HUES64 (cell line): Measurements from ENCODE around the gene BLOC1S5.
"Not testable (repeated sequence)": the region's sequence is repeated elsewhere in the genome, so short reads cannot be mapped to it uniquely, and the experiment has no call there.

Experiments used
- H3K27ac ChIP-seq: 2 replicates; pipeline ENCODE4 v1.7.0; 2013; ENCODE audit warnings: low read depth, low read length, inconsistent platforms
- H3K27me3 ChIP-seq: 2 replicates; pipeline ENCODE4 v1.6.1; 2013; ENCODE audit warnings: mild to moderate bottlenecking, low read length; ENCODE audit not compliant: insufficient read depth
- H3K36me3 ChIP-seq: 2 replicates; pipeline ENCODE4 v1.6.1; 2013; ENCODE audit warnings: mild to moderate bottlenecking, low read length; ENCODE audit not compliant: insufficient read depth
- H3K4me1 ChIP-seq: 2 replicates; pipeline ENCODE4 v1.6.1; 2013; ENCODE audit warnings: mild to moderate bottlenecking, low read length, moderate library complexity; ENCODE audit not compliant: insufficient read depth
- H3K4me3 ChIP-seq: 2 replicates; pipeline ENCODE4 v1.5.1; 2013; ENCODE audit warnings: mild to moderate bottlenecking, low read length, moderate library complexity
- H3K9ac ChIP-seq: 2 replicates; pipeline ENCODE4 v1.6.1; 2013; ENCODE audit warnings: mild to moderate bottlenecking, low read depth, low read length
- H3K9me3 ChIP-seq: 2 replicates; pipeline ENCODE4 v1.6.1; 2013; ENCODE audit warnings: low read depth, low read length; ENCODE audit not compliant: insufficient read depth
- WGBS: fragments of 150-250, 120-280 bp; methylation state at CpG from one replicate; pipeline ENCODE4 v1.1.7; 2013; ENCODE audit warnings: missing lambda C conversion rate; 5-methylcytosine and 5-hydroxymethylcytosine counted together

Gene BLOC1S5

GRCh38 chr6:8034107-8034506 is 30.1 kb downstream of the BLOC1S5 start:
- 95% methylated on average over 2 of the region's 3 CpGs for WGBS
- not testable (repeated sequence) for H3K4me1 ChIP-seq

GRCh38 chr6:8030920-8031319 is 33.3 kb downstream of the BLOC1S5 start:
- Histone ChIP-seq H3K27ac (no peak overlapping the region), H3K9ac (no peak overlapping the region), H3K4me1 (peaks cover 13% of the 10 kb centered on the region; the same call in 1 of the 2 replicates), H3K4me3 (no peak overlapping the region), H3K9me3 (no peaks in the 10 kb centered on the region), H3K36me3 (no peaks in the 10 kb centered on the region; the same call in 1 of the 2 replicates), H3K27me3 (no peaks in the 10 kb centered on the region)
- WGBS: over 99% methylated on average over 5 of the region's 5 CpGs

More at GRCh38 chr6:8034107-8034506, 30.1 kb downstream of the BLOC1S5 start:
- not testable (repeated sequence) for H3K9me3 ChIP-seq, H3K27me3 ChIP-seq, H3K36me3 ChIP-seq, H3K27ac ChIP-seq, H3K4me3 ChIP-seq, H3K9ac ChIP-seq

- no peaks in the 10 kb centered on the region for H3K9me3 ChIP-seq
- H3K27me3 ChIP-seq: no peaks in the 10 kb centered on the region
- H3K27ac ChIP-seq: no peak overlapping the region
- no peak overlapping the region for H3K9ac ChIP-seq
- 65% methylated on average over 6 of the region's 6 CpGs for WGBS
- H3K36me3 ChIP-seq: no peaks in the 10 kb centered on the region; the same call in 1 of the 2 replicates
- H3K4me3 ChIP-seq: no peak overlapping the region
- H3K4me1 ChIP-seq: peaks cover 13% of the 10 kb centered on the region; the same call in 1 of the 2 replicates
Measured at GRCh38 chr6:8029243-8029870, 34.8 kb downstream of the BLOC1S5 start.

GRCh38 chr6:8027965-8028651 is 36.1 kb downstream of the BLOC1S5 start:
- Histone ChIP-seq H3K4me3 (no peak overlapping the region), H3K9me3 (no peaks in the 10 kb centered on the region), H3K27ac (peak overlapping the region; percentile 35; the same call in 1 of the 2 replicates), H3K36me3 (peaks cover 3% of the 10 kb centered on the region; the same call in 1 of the 2 replicates), H3K9ac (no peak overlapping the region), H3K27me3 (no peaks in the 10 kb centered on the region), H3K4me1 (peaks cover 13% of the 10 kb centered on the region; the same call in 1 of the 2 replicates)
- 84% methylated on average over 1 of the region's 2 CpGs for WGBS

- H3K4me1 ChIP-seq: peaks cover 13% of the 10 kb centered on the region; the same call in 1 of the 2 replicates
- H3K36me3 ChIP-seq: peaks cover 3% of the 10 kb centered on the region; the same call in 1 of the 2 replicates
- 78% methylated on average over 3 of the region's 3 CpGs for WGBS
- no peak overlapping the region for H3K9ac ChIP-seq
- no peak overlapping the region for H3K4me3 ChIP-seq
- H3K27ac ChIP-seq: no peak overlapping the region
- no peaks in the 10 kb centered on the region for H3K9me3 ChIP-seq
- no peaks in the 10 kb centered on the region for H3K27me3 ChIP-seq
Measured at GRCh38 chr6:8026800-8027199, 37.4 kb downstream of the BLOC1S5 start.

- Histone ChIP-seq H3K4me1 (peaks cover 13% of the 10 kb centered on the region; the same call in 1 of the 2 replicates), H3K27ac (no peak overlapping the region), H3K9ac (no peak overlapping the region), H3K4me3 (no peak overlapping the region), H3K27me3 (no peaks in the 10 kb centered on the region), H3K9me3 (no peaks in the 10 kb centered on the region), H3K36me3 (peaks cover 3% of the 10 kb centered on the region; the same call in 1 of the 2 replicates)
- 96% methylated on average over 4 of the region's 4 CpGs for WGBS
Measured at GRCh38 chr6:8025191-8025590, 39.0 kb downstream of the BLOC1S5 start.

GRCh38 chr6:8023638-8024037 is 40.6 kb downstream of the BLOC1S5 start:
- H3K27me3 ChIP-seq: no peaks in the 10 kb centered on the region
- peaks cover 3% of the 10 kb centered on the region; the same call in 1 of the 2 replicates for H3K36me3 ChIP-seq
- no peak overlapping the region for H3K9ac ChIP-seq
- 100% methylated on average over 2 of the region's 2 CpGs for WGBS
- H3K4me1 ChIP-seq: peaks cover 8% of the 10 kb centered on the region
- no peak overlapping the region for H3K4me3 ChIP-seq
- no peak overlapping the region for H3K27ac ChIP-seq
- H3K9me3 ChIP-seq: no peaks in the 10 kb centered on the region

GRCh38 chr6:8020083-8020482 is 44.1 kb downstream of the BLOC1S5 start:
- 88% methylated on average over 3 of the region's 4 CpGs for WGBS
- H3K4me1 ChIP-seq: peaks cover 20% of the 10 kb centered on the region
- no peaks in the 10 kb centered on the region for H3K27me3 ChIP-seq
- peak overlapping the region; percentile 31; the same call in 1 of the 2 replicates for H3K27ac ChIP-seq
- no peaks in the 10 kb centered on the region for H3K9me3 ChIP-seq
- no peak overlapping the region for H3K4me3 ChIP-seq
- no peak overlapping the region for H3K9ac ChIP-seq
- peaks cover 9% of the 10 kb centered on the region; the same call in 1 of the 2 replicates for H3K36me3 ChIP-seq

- H3K9me3 ChIP-seq: no peaks in the 10 kb centered on the region
- no peaks in the 10 kb centered on the region for H3K27me3 ChIP-seq
- WGBS: 74% methylated on average over 7 of the region's 7 CpGs
- peaks cover 20% of the 10 kb centered on the region for H3K4me1 ChIP-seq
- no peak overlapping the region for H3K4me3 ChIP-seq
- H3K36me3 ChIP-seq: peaks cover 18% of the 10 kb centered on the region; the same call in 1 of the 2 replicates
- H3K27ac ChIP-seq: no peak overlapping the region
- H3K9ac ChIP-seq: no peak overlapping the region
Measured at GRCh38 chr6:8017705-8018104, 46.5 kb downstream of the BLOC1S5 start.

- Histone ChIP-seq H3K27ac (no peak overlapping the region), H3K9ac (no peak overlapping the region), H3K27me3 (no peaks in the 10 kb centered on the region), H3K9me3 (no peaks in the 10 kb centered on the region), H3K36me3 (peaks cover 18% of the 10 kb centered on the region; the same call in 1 of the 2 replicates), H3K4me3 (no peak overlapping the region), H3K4me1 (peaks cover 20% of the 10 kb centered on the region)
- 77% methylated on average over 9 of the region's 9 CpGs for WGBS
Measured at GRCh38 chr6:8017276-8017701, 46.9 kb downstream of the BLOC1S5 start.

GRCh38 chr6:8014947-8015346 is 49.2 kb downstream of the BLOC1S5 start:
- Histone ChIP-seq H3K9ac (no peak overlapping the region), H3K27me3 (no peaks in the 10 kb centered on the region), H3K4me1 (peaks cover 24% of the 10 kb centered on the region), H3K4me3 (no peak overlapping the region), H3K9me3 (no peaks in the 10 kb centered on the region), H3K36me3 (peaks cover 18% of the 10 kb centered on the region; the same call in 1 of the 2 replicates), H3K27ac (no peak overlapping the region)
- 91% methylated on average over 3 of the region's 3 CpGs for WGBS
